GM12873 (cell line): ENCODE data around the gene MDH1.

Experiments used
- CTCF ChIP-seq: IDR thresholded peaks from 2 replicates; pipeline ENCODE4 v1.5.1; 2012; ENCODE audit warnings: low read depth, mild to moderate bottlenecking, moderate library complexity, low read length, control low read depth; ENCODE audit not compliant: insufficient read depth; ENCODE audit errors: missing control alignments

Gene MDH1

GRCh38 chr2:63632382-63632781 is 43.6 kb downstream of the MDH1 start:
- no peak for TF ChIP-seq CTCF

- no peak for TF ChIP-seq CTCF
Observed at GRCh38 chr2:63639344-63639743, 50.6 kb downstream of the MDH1 start.

GRCh38 chr2:63642946-63643345 is 54.2 kb downstream of the MDH1 start:
- no peak for TF ChIP-seq CTCF

- TF ChIP-seq CTCF, result no peak
Observed at GRCh38 chr2:63643486-63643885, 54.7 kb downstream of the MDH1 start.

- no peak for TF ChIP-seq CTCF
Observed at GRCh38 chr2:63648632-63649031, 59.9 kb downstream of the MDH1 start.

- no peak for TF ChIP-seq CTCF
Observed at GRCh38 chr2:63649829-63650228, 61.1 kb downstream of the MDH1 start.

- no peak for TF ChIP-seq CTCF
Observed at GRCh38 chr2:63650756-63651155, 62.0 kb downstream of the MDH1 start.
